Breast epithelium (tissue), 3 donors: Measurements from ENCODE around the gene PDSS1.

ENCODE experiments used
- POLR2A ChIP-seq: fragments of 450-650 bp; IDR thresholded peaks from one replicate; pipeline ENCODE4 v1.6.1; 2016; ENCODE audit warnings: antibody characterized with exemption, mild to moderate bottlenecking, moderate library complexity
- POLR2AphosphoS5 ChIP-seq, 3 donors: sonication (generic); formaldehyde crosslinking; IDR thresholded peaks; one replicate each; pipeline ENCODE4 v1.6.1; 2017; ENCODE audit warnings: antibody characterized with exemption in 3 of 3
- TF ChIP-seq, protein P1 (sequence below), 3 donors: fragments of 450-650 bp; IDR thresholded peaks; one replicate each; pipeline ENCODE4 v1.5.1; 2016 to 2017; ENCODE audit warnings: antibody characterized with exemption in 3 of 3, mild to moderate bottlenecking in 3 of 3, moderate library complexity in 3 of 3

DNA sequence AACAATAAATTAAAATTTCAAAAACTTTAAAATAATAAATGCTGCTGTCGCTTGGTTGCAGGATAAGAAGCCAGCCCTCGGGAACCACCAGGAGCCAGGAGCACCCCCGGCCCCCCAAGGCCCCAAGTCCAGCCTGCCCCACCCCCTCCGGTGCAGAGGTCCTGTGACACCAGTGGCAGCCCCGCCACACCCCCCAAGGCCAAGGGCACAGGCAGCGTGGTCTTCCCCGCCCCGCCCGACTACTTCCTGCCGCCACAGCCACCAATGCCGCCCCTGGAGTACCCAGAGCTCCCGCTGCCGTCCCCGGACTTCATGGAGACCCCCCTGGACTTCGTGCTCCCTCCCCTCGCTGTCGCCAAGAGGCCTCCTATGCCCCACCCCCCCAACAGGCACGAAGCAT is 44.5 kb upstream of the PDSS1 start:
- TF ChIP-seq, protein P1, sequence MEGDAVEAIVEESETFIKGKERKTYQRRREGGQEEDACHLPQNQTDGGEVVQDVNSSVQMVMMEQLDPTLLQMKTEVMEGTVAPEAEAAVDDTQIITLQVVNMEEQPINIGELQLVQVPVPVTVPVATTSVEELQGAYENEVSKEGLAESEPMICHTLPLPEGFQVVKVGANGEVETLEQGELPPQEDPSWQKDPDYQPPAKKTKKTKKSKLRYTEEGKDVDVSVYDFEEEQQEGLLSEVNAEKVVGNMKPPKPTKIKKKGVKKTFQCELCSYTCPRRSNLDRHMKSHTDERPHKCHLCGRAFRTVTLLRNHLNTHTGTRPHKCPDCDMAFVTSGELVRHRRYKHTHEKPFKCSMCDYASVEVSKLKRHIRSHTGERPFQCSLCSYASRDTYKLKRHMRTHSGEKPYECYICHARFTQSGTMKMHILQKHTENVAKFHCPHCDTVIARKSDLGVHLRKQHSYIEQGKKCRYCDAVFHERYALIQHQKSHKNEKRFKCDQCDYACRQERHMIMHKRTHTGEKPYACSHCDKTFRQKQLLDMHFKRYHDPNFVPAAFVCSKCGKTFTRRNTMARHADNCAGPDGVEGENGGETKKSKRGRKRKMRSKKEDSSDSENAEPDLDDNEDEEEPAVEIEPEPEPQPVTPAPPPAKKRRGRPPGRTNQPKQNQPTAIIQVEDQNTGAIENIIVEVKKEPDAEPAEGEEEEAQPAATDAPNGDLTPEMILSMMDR (IDR thresholded peaks at IDR 0.05): no peak
- TF ChIP-seq POLR2AphosphoS5 (IDR thresholded peaks at IDR 0.05) (no peak), POLR2A (no peak)
